ENCODE results near the gene CRIP2. TPM values are rescaled to one million over a fixed set of nuclear protein-coding genes. Genes with fewer than 3 reads are reported as not detected.

Gene CRIP2
- total and polyA plus RNA-seq, 2 of the 8 experiments (the other 6 are each of a cell fraction or from before 2014, with no cell fraction given): 4.2 to 13.5 TPM

DNA sequence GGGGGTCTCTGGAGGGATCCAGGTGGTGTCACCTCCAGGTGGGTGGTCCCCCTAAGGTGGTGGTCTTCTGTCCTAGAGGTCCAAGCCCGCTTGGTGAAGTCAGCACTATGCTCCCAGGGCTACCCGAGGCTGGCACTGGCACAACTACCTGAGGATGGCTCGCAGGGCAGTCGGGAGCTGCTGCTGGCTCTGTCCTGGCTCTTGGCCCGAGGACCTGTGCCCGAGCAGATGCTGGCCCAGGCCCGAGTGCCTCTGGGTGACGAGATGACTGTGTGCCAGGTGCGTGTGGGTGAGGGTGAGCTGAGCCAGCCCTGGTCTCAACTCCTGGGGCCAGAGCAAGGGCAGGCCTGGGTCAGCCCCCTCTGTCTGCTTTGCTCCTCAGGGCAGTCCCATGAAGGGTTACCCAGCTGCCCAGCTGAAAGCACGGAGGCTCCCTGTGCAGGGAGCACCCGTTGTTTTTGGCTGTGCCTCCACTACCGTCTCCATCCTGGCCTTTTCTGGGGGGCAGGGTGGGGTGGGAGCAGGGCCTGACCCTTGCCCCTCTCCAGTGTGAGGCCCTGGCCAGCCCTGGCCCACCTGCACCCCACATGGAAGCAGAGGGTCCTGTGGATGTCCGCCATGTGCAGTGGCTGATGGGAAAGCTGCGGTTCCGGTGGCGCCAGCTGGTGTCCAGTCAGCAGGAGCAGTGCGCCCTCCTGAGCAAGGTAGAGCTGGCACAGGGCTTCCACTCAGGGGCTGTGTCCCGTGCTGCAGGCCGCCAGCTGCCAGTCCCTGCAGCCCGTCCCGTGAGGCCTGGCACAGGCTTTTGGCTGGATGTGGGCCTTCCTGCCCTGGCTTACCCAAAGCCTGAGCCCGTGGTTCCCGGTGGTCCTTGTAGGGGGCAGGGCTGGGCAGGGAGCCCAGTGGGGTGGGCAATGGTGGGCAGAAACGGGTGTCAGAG, 17.7 kb downstream of the CRIP2 start (continued):
- TF ChIP-seq TEAD4 (IDR thresholded peaks at IDR 0.05; ENCODE audit: low read depth, low read length): no peak
